Parathyroid adenoma (tissue), 2 donors: ENCODE results near the gene OBSCN.

Experiments
- H2AFZ ChIP-seq: fragments of 300-600 bp; sonication (generic); one replicate; pipeline ENCODE4 v1.7.0; 2017; ENCODE audit warnings: antibody characterized with exemption, mild to moderate bottlenecking
- H3K27ac ChIP-seq: fragments of 300-600 bp; sonication (generic); one replicate; pipeline ENCODE4 v1.7.0; 2017
- H3K27me3 ChIP-seq: fragments of 300-600 bp; sonication (generic); one replicate; pipeline ENCODE4 v1.7.0; 2017; ENCODE audit warnings: low read length; ENCODE audit not compliant: control insufficient read depth, insufficient read depth
- H3K36me3 ChIP-seq: fragments of 300-600 bp; sonication (generic); one replicate; pipeline ENCODE4 v1.7.0; 2017; ENCODE audit warnings: low read length; ENCODE audit not compliant: control insufficient read depth, insufficient read depth
- H3K4me1 ChIP-seq: fragments of 300-600 bp; sonication (generic); one replicate; pipeline ENCODE4 v1.7.0; 2017; ENCODE audit warnings: control low read depth
- H3K4me2 ChIP-seq: fragments of 300-600 bp; sonication (generic); one replicate; pipeline ENCODE4 v1.7.0; 2017; ENCODE audit warnings: low read length
- H3K4me3 ChIP-seq: fragments of 300-600 bp; sonication (generic); one replicate; pipeline ENCODE4 v1.7.0; 2017; ENCODE audit warnings: low read depth, low read length
- H3K79me2 ChIP-seq: fragments of 300-600 bp; sonication (generic); one replicate; pipeline ENCODE4 v1.7.0; 2017; ENCODE audit warnings: control low read depth
- H3K9ac ChIP-seq: fragments of 300-600 bp; sonication (generic); one replicate; pipeline ENCODE4 v1.7.0; 2017; ENCODE audit warnings: mild to moderate bottlenecking
- H3K9me3 ChIP-seq: fragments of 300-600 bp; sonication (generic); one replicate; pipeline ENCODE4 v1.7.0; 2017; ENCODE audit warnings: low read length; ENCODE audit not compliant: control insufficient read depth
- TF ChIP-seq, protein P1 (sequence below): fragments of 300-600 bp; sonication (generic); IDR thresholded peaks from one replicate; pipeline ENCODE4 v1.7.0; 2017; ENCODE audit warnings: antibody characterized with exemption, mild to moderate bottlenecking
- donor health status: primary hyperparathyroidism.

Gene OBSCN

DNA sequence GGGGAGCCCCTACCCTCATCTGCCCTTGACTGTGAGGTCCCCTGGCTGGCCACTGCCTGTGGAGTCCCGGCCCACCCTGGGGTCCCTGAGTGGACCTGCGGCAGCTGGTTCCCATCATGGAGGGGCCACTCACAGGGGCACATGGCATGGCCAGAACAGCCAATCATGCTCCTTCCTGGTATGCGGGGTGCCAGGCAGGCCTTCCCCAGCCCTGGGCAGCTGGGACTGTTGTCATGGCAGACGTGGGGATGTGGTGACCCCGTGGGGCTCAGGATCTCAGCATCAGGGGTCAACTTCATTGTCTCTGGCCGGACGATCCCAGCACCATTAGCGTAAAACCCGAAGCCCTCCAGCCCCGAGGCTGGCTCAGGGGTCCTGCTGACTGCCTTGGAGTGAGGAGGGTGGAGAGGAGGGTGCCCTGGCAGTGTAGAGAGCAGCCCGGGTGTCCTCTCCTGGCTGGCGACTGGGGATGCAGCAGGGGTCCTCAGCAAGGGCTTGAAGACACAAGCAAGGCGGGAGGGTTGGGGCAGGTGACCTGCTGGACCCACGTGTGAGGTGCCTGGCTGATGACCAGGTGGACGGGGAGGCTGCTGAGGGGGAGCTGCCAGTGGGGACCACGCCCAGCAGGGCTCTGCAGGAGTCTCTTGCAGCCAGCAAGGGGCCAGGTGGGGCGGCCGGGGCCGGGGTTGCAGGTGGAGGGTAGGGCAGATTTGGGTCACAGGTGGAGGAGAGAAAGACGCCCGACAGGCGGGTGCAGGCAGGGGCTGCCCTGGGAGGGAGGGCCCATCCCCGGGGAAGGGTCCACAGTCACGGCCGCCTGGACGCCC, 153.7 kb downstream of the OBSCN start:
- Histone ChIP-seq H3K4me1 (no peaks in the 10 kb centered on the region), H3K9ac (no peak overlapping the region), H3K79me2 (no peaks in the 10 kb centered on the region), H2AFZ (no peak overlapping the region), H3K4me3 (no peak overlapping the region), H3K27me3 (no peaks in the 10 kb centered on the region), H3K4me2 (no peak overlapping the region), H3K9me3 (no peaks in the 10 kb centered on the region), H3K27ac (no peak overlapping the region), H3K36me3 (no peaks in the 10 kb centered on the region)
- TF ChIP-seq, protein P1, sequence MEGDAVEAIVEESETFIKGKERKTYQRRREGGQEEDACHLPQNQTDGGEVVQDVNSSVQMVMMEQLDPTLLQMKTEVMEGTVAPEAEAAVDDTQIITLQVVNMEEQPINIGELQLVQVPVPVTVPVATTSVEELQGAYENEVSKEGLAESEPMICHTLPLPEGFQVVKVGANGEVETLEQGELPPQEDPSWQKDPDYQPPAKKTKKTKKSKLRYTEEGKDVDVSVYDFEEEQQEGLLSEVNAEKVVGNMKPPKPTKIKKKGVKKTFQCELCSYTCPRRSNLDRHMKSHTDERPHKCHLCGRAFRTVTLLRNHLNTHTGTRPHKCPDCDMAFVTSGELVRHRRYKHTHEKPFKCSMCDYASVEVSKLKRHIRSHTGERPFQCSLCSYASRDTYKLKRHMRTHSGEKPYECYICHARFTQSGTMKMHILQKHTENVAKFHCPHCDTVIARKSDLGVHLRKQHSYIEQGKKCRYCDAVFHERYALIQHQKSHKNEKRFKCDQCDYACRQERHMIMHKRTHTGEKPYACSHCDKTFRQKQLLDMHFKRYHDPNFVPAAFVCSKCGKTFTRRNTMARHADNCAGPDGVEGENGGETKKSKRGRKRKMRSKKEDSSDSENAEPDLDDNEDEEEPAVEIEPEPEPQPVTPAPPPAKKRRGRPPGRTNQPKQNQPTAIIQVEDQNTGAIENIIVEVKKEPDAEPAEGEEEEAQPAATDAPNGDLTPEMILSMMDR = no peak

GRCh38 chr1:228362141-228362883, 154.5 kb downstream of the OBSCN start:
- no peaks in the 10 kb centered on the region for H3K36me3 ChIP-seq
- TF ChIP-seq, protein P1 = no peak
- no peak overlapping the region for H3K4me3 ChIP-seq
- no peaks in the 10 kb centered on the region for H3K27me3 ChIP-seq
- no peak overlapping the region for H3K27ac ChIP-seq
- no peak overlapping the region for H2AFZ ChIP-seq
- H3K4me2 ChIP-seq = no peak overlapping the region
- no peaks in the 10 kb centered on the region for H3K79me2 ChIP-seq
- no peak overlapping the region for H3K9ac ChIP-seq
- no peaks in the 10 kb centered on the region for H3K9me3 ChIP-seq
- H3K4me1 ChIP-seq = no peaks in the 10 kb centered on the region

DNA sequence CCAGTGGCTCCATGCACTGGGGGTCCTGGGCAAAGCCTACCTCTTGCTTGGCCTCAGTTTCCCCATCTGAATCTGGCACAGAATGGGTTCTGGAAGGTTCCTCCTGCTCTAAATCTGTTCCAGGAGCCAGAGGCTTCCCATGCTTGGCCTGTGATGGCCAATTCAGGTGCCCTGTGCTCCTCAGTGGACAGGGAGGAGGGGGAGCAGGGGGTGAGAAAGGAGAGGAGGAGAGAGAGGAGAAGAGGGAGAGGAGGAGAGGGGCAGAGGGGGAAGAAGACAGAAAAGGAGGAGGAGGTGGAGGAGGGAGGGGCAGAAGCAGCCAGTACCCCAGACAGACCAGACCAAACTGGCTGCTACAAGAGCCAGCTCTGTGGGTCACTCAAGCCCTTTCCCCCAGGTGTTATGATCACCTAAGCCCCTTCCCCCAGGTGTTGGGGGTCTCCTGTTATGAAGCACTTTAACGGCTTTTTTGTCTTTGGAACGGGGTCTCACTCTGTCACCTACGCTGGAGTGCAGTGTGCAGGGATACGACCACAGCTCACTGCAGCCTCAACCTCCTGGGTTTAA, 155.1 kb downstream of the OBSCN start:
- Histone ChIP-seq H3K4me3 (no peak overlapping the region), H3K4me1 (no peaks in the 10 kb centered on the region), H3K36me3 (no peaks in the 10 kb centered on the region), H3K9me3 (no peaks in the 10 kb centered on the region), H3K9ac (no peak overlapping the region), H3K79me2 (no peaks in the 10 kb centered on the region), H2AFZ (no peak overlapping the region), H3K27ac (no peak overlapping the region), H3K27me3 (no peaks in the 10 kb centered on the region), H3K4me2 (no peak overlapping the region)
- TF ChIP-seq, protein P1 = no peak

DNA sequence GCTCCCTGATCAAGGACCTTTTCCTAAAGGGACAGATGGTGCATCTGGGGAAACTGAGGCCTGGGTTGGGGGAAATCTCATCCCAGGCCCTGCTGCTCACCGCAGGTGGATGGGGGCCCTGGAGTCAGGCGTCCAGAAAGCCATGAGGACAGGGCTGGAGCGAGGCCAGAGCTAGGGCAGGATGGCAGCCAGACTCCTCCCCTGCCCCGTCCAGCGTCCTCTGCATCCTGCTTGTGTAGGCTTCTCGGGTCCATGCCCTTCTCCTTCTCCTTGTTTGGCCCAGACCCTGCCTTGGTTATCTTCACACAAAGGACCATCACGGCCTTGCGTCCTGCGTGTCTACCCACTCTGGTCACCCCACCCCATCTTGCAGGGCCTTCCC, 155.8 kb downstream of the OBSCN start:
- H3K4me1 ChIP-seq = no peaks in the 10 kb centered on the region
- no peaks in the 10 kb centered on the region for H3K79me2 ChIP-seq
- no peaks in the 10 kb centered on the region for H3K27me3 ChIP-seq
- H3K9me3 ChIP-seq = no peaks in the 10 kb centered on the region
- H2AFZ ChIP-seq = no peak overlapping the region
- no peak overlapping the region for H3K27ac ChIP-seq
- H3K36me3 ChIP-seq = no peaks in the 10 kb centered on the region
- TF ChIP-seq, protein P1 = no peak
- H3K4me2 ChIP-seq = no peak overlapping the region
- no peak overlapping the region for H3K9ac ChIP-seq
- H3K4me3 ChIP-seq = no peak overlapping the region
